Upper lobe of left lung (tissue), 4 donors: Measurements from ENCODE around the gene CRTC3.

Experiments
- POLR2A ChIP-seq, 4 donors: fragments of 450-650 bp; IDR thresholded peaks; one replicate each; pipeline ENCODE4 v1.5.1; 2016 to 2017; ENCODE audit warnings: antibody characterized with exemption in 4 of 4, mild to moderate bottlenecking in 2 of 4
- TF ChIP-seq, protein P1 (sequence below), 6 experiments: fragments of 450-650 bp in 4 of 6; fragments of 200-600 bp in 2 of 6; sonication (generic) in 2 of 6; IDR thresholded peaks; one replicate each; pipeline ENCODE4 v1.5.1; 2016 to 2019; ENCODE audit warnings: antibody characterized with exemption in 6 of 6

DNA sequence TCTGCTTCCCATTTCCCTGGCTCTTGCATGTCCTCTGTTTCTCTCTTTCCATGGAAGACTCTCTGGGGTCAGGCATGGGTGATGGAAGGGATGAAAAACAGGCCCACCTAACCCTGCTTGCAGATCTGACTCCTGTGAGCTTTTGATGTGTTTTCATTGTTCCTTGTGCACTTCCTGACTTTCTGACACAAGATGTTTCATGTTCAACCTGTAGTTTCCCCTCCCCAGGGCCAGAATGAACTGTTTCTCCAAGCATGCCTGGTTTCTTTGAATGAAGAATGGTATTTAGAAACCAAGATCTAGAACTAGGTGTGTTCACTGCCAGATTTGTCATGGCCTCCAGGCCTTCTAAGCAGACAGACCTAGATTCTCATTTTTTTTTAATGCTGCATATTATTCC, 36.1 kb upstream of the CRTC3 start:
- TF ChIP-seq, protein P1, sequence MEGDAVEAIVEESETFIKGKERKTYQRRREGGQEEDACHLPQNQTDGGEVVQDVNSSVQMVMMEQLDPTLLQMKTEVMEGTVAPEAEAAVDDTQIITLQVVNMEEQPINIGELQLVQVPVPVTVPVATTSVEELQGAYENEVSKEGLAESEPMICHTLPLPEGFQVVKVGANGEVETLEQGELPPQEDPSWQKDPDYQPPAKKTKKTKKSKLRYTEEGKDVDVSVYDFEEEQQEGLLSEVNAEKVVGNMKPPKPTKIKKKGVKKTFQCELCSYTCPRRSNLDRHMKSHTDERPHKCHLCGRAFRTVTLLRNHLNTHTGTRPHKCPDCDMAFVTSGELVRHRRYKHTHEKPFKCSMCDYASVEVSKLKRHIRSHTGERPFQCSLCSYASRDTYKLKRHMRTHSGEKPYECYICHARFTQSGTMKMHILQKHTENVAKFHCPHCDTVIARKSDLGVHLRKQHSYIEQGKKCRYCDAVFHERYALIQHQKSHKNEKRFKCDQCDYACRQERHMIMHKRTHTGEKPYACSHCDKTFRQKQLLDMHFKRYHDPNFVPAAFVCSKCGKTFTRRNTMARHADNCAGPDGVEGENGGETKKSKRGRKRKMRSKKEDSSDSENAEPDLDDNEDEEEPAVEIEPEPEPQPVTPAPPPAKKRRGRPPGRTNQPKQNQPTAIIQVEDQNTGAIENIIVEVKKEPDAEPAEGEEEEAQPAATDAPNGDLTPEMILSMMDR (IDR thresholded peaks at IDR 0.05) = no peak
- no peak for TF ChIP-seq POLR2A (IDR thresholded peaks at IDR 0.05)
